Measurements from ENCODE around the gene KAT6B. TPM values are rescaled to one million over a fixed set of nuclear protein-coding genes. Genes with fewer than 3 reads are reported as not detected.

The KAT6B gene
- total and polyA plus RNA-seq, 10 of the 15 experiments (the other 5 are each of a cell fraction or from before 2014, with no cell fraction given), result 2.7 to 22.6 (median 15.7) TPM

DNA sequence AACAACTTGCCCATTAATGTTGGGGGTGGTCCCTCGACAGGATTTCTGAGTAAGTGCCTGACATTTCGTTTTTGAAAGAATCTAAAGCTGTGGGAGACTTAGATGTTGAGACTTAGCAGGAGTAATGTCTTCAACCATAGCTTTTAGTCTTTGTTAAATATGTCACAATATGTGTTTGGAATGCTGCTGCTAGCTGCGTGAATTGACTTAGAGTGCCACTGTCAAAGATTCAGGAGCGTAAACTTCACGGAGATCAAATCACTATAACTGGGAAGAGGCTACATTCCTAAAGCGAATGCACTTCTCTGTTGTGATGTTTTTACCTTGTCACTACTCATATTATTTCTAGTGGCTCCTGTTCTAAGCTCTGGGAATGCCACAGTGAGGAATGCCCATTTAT, 193.8 kb downstream of the KAT6B start:
- H3K27ac ChIP-seq (ENCODE audit: control insufficient read depth, insufficient read depth), result no peak overlapping the region
- H3K36me3 ChIP-seq (ENCODE audit: control insufficient read depth in 2 of 2, insufficient read depth in 2 of 2, low read length in 1 of 2), result peaks cover 10 to 24% of the 10 kb centered on the region in 2 experiments
- ChIA-PET POLR2A (interaction anchor here (0.7 to 1.2 kb wide), 3 partner anchors 44 to 177 kb away, joined by 3 to 6 read pairs (median 3); no protein-coding TSS in a partner anchor), SMC1A (ENCODE audit: uncharacterized antibody, unreplicated experiment) (interaction anchor here (0.7 to 28.8 kb wide), 48 partner anchors 9 to 901 kb away, joined by 3 to 553 read pairs (median 4); a partner anchor contains a TSS), CTCF (interaction anchor here (0.6 to 7.4 kb wide), 53 partner anchors 12 to 1238 kb away, joined by 3 to 71 read pairs (median 4); partner anchors contain the start of genes CHCHD1 and COMTD1), RAD21 (ENCODE audit: unreplicated experiment) (interaction anchor here (0.6 to 7.0 kb wide), 47 partner anchors 11 to 777 kb away, joined by 3 to 60 read pairs (median 4); partner anchors contain the start of gene KAT6B)
- FAIRE-seq (no peak), DNase-seq (ENCODE audit: low read depth, low spot score) (no peak), ATAC-seq (no peak)
- H3K79me2 ChIP-seq (ENCODE audit: control insufficient read depth, insufficient read depth, low read length), result no peaks in the 10 kb centered on the region
- WGBS (ENCODE audit: insufficient coverage, insufficient replicate concordance, low lambda C conversion rate, missing lambda C conversion rate), result 80% methylated on average over 6 of the region's 6 CpGs
- H3K4me3 ChIP-seq, result no peak overlapping the region
- H4K20me1 ChIP-seq (ENCODE audit: control insufficient read depth, insufficient read depth), result no peaks in the 10 kb centered on the region
- TF ChIP-seq, protein P1, sequence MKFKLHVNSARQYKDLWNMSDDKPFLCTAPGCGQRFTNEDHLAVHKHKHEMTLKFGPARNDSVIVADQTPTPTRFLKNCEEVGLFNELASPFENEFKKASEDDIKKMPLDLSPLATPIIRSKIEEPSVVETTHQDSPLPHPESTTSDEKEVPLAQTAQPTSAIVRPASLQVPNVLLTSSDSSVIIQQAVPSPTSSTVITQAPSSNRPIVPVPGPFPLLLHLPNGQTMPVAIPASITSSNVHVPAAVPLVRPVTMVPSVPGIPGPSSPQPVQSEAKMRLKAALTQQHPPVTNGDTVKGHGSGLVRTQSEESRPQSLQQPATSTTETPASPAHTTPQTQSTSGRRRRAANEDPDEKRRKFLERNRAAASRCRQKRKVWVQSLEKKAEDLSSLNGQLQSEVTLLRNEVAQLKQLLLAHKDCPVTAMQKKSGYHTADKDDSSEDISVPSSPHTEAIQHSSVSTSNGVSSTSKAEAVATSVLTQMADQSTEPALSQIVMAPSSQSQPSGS (IDR thresholded peaks at IDR 0.05; ENCODE audit: low read length), result no peak
- TF ChIP-seq SREBF2 (IDR thresholded peaks at IDR 0.05; ENCODE audit: low read length) (no peak), MYB (IDR thresholded peaks at IDR 0.05; ENCODE audit: borderline replicate concordance, low read depth, low read length) (no peak), SMARCA5 (IDR thresholded peaks at IDR 0.05) (no peak), EGR1 (IDR thresholded peaks at IDR 0.05; ENCODE audit: borderline replicate concordance in 1 of 2, low read depth in 2 of 2, low read length in 2 of 2) (no peak), NBN (IDR thresholded peaks at IDR 0.05) (no peak), GATAD2B (conservative IDR thresholded peaks at IDR 0.05; ENCODE audit: low read depth) (no peak), ETV6 (conservative IDR thresholded peaks at IDR 0.05 in 1 of 2, IDR thresholded peaks at IDR 0.05 in 1 of 2; ENCODE audit: borderline replicate concordance in 1 of 2, low read depth in 1 of 2) (no peak), CREM (IDR thresholded peaks at IDR 0.05; ENCODE audit: low read depth) (no peak), TARDBP (IDR thresholded peaks at IDR 0.05; ENCODE audit: borderline replicate concordance) (no peak), BACH1 (IDR thresholded peaks at IDR 0.05; ENCODE audit: borderline replicate concordance) (no peak), NR2F1 (conservative IDR thresholded peaks at IDR 0.05) (no peak), MEF2A (IDR thresholded peaks at IDR 0.05; ENCODE audit: insufficient read depth, low read depth, low read length) (no peak)
- TF ChIP-seq, protein P2, sequence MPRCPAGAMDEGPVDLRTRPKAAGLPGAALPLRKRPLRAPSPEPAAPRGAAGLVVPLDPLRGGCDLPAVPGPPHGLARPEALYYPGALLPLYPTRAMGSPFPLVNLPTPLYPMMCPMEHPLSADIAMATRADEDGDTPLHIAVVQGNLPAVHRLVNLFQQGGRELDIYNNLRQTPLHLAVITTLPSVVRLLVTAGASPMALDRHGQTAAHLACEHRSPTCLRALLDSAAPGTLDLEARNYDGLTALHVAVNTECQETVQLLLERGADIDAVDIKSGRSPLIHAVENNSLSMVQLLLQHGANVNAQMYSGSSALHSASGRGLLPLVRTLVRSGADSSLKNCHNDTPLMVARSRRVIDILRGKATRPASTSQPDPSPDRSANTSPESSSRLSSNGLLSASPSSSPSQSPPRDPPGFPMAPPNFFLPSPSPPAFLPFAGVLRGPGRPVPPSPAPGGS (IDR thresholded peaks at IDR 0.05; ENCODE audit: borderline replicate concordance, insufficient read depth, low read depth, low read length, poor library complexity, severe bottlenecking), result no peak
- no peaks in the 10 kb centered on the region for H3K9me3 ChIP-seq (replicated peaks; ENCODE audit: control insufficient read depth, insufficient read depth, low read length)
- no TSS peak for BruUV-seq (replicated peaks)
- intact Hi-C loops (cut with micrococcal nuclease; ENCODE audit: unreplicated experiment), result loop anchor here (10.0 kb wide), 1 partner anchor 595 kb away; no protein-coding TSS in a partner anchor
- peaks cover 10% of the 10 kb centered on the region for H3K4me1 ChIP-seq (ENCODE audit: control insufficient read depth, insufficient read depth, low read length)
- H3K4me2 ChIP-seq (ENCODE audit: control insufficient read depth, insufficient read depth), result no peak overlapping the region
- H3K27me3 ChIP-seq (replicated peaks in 1 of 2; ENCODE audit: control insufficient read depth in 2 of 2, insufficient read depth in 2 of 2, low read length in 1 of 2), result no peaks in the 10 kb centered on the region
- no peak overlapping the region for H2AFZ ChIP-seq (ENCODE audit: control insufficient read depth, low read depth, low read length)
- no peak overlapping the region for H3K9ac ChIP-seq (ENCODE audit: control insufficient read depth, insufficient read depth, low read length)
- in situ Hi-C loops (cut with MboI), result loop anchor here (5.0 kb wide), 2 partner anchors 283 to 753 kb away; no protein-coding TSS in a partner anchor
